UCSD-AML1 (cell line): ENCODE results near the gene ASS1.
A peak's percentile ranks its signal among the peaks of the same experiment; 100 is the strongest.

Source experiments
- DNase-seq: peaks from one replicate; lab custom pipeline; 2025; ENCODE audit not compliant: unreplicated experiment; lab: John Stamatoyannopoulos, UW

The ASS1 gene

DNA sequence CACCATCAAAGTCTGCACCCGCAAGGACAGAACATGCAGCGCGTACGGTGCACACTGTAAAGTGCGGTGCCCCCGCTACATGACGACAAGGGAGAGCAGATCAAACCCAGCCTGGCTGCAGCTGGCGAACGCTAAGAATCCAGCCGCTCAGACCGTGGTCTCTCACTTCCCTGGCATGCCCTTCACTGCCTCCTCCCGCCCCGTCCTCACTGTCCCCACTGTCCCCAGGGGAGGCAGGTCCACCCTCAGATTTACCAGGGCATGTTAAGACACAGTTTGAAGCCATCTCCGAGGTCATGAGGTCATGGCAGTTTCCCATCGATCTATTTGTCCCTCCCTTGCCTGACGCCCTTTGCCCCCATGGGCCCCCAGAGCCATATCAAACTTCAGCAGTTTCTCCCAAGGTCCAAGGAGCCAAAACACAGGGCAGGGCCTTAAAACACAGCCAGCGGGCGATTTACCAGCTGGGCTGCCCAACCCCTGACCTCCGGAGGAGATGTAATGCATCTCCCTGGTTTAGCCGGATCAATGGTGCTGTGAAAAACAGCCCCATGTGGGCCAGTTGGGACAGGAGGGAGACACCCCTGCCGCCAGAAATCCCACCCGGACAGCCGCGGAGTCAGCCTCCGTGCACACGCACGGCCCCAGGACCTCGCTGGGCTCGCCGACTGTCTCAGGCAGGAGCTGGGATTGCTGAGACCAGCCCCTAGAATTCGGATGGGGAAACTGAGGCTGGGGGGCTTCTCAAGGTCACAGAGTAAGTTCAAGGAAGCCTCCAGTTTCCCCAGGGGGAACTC lies 82.3 kb downstream of the ASS1 start:
- no peak for DNase-seq

DNA sequence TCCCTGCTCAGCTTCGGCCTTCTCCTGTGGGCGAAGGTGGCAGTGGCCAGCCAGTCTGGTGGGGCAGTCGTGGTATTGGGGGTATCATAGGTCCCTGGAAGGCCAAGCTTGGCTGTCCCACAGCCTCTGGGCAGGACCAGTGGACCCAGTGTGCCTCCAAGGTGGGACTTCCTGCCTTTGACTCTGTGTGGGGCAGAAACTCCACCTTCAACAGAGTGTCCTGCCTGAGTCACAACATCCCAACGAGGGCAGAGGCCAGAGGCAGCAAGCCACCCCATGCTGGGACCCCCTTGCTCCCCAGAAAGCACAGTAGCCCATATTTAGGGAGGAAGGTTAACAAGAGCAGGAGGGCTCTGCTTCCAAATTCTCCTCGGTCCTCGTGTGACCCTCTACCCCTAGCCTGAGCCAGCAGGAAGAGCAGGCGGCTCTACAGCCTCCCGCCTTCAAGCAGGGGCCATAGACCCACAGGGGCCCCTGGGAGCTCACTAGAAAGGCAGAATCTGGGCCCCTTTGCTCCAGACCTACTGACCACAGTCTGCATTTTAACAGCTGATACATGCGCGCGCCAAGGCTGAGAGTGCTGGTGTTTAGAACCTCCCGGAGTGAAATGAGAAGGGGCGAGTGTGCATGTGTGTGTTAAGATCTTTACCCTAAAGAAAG lies 83.0 kb downstream of the ASS1 start:
- no peak for DNase-seq

DNA sequence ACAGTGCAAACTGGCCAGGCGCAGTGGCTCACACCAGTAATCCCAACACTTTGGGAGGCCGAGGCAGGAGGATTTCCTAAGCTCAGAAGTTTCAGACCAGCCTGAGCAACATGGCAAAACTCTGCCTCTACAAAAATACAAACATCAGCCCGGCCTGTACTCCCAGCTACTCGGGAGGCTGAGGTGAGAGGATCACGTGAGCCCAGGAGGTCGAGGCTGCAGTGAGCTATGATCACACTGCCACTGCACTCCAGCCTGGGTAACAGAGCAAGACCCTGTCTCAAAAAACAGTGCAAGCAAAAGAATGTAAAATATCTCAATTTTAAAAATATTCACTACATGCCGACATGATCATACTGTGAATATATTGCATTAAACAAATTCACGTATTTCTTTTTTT lies 83.9 kb downstream of the ASS1 start:
- no peak for DNase-seq

DNA sequence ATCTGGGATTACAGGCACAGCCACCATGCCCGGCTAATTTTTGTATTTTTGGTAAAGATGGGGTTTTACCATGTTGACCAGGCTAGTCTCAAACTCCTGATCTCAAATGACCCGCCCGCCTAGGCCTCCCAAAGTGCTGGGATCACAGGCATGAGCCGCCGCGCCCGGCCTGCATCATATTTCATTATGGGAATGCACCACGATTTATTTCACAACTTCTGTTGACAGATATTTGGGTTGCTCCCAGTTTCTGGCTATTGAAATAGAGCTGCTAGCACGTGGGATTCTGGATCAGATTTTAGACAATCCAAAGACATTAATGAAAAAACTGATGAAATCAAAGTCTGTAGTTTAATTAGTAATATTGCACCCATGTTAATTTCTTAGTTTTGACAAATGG lies 86.2 kb downstream of the ASS1 start:
- DNase-seq, result no peak

DNA sequence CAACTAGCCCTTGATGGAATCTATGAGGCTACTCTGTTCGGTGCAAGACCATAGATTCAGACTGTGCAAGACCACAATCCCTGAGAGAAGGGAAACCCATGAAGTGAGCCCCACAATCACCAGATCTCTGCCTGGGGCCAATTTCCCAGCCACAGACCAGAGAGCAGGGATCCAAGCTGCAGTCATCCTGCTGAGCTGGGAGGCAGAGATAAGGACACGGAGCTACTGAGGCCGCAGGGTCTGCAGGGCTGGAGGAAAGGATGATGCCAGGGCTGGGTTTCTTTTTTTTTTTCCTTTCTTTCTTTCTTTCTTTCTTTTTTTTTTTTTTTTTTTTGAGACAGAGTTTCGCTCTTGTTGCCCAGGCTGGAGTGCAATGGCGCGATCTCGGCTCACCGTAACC lies 86.9 kb downstream of the ASS1 start:
- peak; percentile 48 for DNase-seq

DNA sequence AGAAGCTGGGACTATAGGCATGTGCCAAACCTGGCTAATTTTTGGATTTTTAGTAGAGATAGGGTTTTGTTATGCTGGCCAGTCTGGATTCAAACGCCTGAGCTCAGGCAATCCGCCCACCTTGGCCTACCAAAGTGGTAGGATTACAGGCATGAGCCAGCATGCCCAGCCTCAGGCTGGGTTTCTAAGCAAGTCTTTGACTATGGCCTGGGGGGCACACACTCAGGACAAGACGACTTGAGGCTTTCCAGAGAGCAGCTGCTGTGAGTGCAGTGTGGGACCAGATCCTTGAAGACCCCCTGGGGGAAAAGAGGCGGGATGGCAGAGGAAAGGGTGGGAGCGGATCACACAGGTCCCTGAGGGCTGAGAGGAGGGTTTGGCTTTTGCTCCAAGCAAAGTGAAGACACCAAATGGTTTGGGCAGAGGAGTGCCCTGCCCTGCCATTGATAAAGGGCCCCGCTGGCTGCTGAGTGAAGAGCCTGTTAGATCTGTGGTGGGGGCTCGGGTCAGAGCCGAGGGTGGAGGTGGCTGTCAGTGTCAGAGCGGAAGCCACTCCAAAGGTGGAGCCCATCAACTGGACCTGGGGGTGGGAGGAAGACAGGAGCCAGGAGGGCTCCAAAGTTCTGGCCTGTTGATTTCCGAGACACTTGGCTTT lies 87.8 kb downstream of the ASS1 start:
- DNase-seq, result no peak

DNA sequence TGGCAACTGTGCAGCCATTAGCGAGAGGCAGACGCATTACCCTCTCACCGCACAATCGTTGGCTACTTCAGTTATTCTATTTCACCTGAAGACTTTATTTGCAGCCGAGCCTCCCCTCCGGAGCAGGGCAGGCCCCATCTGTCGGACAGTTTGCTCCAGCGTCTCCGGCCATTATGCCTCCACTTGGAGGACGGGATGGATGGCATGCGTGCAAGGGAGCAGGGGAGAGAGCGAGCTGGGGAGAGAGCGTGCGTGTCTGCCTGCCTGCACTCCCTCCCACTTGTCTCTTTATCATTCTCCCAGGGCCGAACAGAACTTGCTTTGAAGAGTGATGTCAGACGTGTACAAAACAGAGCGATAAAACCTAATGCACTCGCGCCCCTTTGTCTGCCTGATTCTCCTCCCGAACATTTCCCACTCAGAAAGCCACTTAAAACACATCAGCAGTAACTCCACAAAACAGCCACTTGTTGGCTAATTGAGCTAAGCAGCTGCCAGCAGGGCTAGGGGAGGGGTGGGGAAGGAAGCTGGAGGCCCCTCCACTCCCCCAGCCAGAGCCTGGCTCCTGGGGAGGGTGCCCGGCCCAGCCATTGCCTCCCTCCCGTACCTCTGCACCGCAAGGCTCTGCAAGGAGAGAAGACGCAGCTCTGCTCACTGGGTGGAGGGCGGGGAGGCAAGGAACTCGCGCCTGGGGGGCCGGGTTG lies 91.2 kb downstream of the ASS1 start:
- no peak for DNase-seq

DNA sequence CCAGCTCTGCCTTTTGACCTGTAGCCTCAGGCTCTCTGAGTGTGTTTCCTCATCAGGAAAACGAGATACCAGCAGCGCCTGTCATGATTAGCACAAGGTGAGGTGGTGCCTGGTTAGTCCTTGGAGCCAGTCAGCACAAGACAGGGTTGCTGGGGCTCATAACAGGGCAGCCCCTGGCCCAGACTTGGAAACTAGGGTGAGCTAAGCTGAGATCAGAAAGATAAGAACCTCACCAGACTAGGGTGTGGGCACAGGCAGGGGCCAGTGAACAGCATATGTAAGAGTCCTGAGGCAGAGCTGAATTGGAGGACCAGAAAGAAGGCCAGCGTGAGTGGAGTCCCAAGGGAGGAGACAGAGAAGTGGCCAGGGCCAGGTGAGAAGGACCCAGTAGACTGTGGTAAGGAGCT lies 91.9 kb downstream of the ASS1 start:
- DNase-seq, result no peak

DNA sequence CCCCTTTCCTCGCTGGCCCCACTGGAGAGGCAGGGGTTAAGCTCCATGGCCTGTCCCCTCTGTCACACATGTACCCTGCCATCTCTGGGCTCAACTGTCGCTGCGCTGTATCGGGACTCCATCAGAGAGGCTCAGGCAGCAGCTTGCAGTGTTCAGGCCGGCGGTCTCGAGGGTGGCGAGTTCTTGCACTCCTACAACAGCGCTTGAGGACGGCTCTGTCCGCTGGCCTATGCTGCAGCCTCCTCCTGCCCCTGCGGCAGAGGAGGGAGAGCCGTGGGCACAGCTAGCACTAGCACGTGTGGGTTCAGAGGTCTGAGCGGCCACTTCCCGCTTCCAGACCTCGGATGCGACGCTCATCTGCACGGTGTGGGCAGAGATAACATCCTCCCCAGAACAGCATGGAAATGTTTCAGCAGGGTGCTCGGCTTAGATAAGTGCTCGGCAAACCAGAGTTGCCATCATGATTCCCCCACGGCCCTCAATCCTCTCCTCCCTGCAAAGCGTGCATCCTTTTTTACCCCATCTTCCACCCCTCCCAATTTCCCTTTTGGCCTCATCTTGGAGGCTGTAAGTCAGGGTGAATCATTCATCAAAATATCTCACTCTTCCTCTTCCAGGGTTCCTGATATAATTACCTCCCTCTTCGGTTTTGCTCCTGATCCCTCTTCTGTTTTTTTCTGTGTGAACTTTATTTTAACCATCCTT lies 92.7 kb downstream of the ASS1 start:
- DNase-seq, result peak; percentile 82

DNA sequence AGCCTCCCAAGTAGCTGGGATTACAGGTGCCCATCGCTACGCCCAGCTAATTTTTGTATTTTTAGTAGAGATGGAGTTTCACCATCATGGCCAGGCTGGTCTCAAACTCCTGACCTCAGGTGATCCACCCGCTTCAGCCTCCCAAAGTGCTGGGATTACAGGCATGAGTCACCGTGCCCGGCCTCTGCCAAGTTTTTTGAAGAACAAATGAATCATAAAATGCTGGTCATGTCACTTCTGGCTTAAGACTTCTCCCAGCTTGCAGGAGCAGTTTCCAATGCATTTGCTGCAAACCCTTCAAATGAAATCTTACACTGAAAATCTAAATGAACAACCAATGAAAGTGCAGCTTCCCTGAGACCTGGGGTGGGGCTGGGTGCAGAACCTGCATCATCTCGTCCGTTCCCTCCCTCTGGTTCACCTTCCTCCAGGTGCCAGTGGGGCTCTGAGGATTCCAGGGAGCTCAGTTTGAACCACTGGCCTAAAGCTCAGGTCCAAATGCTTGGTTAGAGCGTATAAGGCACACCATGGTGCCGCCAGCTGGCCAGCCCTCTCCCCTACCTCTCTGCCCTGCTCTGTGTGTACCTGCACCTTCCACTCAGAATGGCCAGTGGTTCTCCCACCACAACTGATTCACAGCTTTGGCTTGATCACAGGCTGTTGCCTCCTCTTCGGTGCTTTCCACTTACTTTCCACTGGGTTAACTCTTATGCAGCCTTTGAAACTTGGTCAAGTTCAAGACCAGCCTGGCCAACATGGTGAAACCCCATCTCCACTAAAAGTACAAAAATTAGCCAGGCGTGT lies 94.9 kb downstream of the ASS1 start:
- no peak for DNase-seq

DNA sequence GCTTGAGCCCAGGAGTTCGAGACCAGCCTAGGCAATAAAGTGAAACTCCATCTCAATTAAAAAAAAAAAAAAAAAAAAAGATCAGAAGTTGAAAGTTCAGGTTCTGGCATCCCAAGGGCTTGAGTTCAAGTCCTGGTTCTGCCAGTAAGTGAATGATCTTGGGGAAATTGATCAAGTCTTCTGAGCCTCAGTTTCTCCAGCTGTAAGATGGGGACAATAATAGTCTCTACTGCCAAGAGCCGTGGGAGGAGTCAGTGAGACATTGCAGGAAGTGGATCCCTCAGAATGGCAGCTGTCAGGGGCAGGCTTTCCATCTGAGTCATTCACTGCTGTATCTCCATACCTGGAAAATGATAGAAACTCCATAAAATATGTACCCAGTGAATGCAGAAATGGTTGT lies 96.8 kb downstream of the ASS1 start:
- no peak for DNase-seq

DNA sequence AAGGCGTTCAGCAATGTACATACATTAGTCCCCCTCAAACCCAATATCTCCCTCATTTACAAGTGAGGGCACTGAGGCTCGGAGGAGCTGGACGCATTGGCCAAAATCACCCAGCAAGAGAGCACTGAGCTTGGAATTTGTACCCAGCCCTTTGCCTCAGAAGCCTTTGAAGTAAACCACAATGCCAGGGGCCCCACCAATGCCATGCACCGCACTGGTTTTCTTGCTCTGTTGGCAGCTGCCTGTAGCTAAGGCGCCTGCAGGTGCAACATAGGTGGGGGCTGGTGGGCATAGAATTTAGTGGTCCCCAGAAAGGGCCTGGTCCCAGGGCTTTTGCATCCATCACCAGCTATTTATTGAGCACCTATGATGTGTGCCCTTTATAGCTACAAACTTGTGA lies 97.3 kb downstream of the ASS1 start:
- DNase-seq, result no peak

DNA sequence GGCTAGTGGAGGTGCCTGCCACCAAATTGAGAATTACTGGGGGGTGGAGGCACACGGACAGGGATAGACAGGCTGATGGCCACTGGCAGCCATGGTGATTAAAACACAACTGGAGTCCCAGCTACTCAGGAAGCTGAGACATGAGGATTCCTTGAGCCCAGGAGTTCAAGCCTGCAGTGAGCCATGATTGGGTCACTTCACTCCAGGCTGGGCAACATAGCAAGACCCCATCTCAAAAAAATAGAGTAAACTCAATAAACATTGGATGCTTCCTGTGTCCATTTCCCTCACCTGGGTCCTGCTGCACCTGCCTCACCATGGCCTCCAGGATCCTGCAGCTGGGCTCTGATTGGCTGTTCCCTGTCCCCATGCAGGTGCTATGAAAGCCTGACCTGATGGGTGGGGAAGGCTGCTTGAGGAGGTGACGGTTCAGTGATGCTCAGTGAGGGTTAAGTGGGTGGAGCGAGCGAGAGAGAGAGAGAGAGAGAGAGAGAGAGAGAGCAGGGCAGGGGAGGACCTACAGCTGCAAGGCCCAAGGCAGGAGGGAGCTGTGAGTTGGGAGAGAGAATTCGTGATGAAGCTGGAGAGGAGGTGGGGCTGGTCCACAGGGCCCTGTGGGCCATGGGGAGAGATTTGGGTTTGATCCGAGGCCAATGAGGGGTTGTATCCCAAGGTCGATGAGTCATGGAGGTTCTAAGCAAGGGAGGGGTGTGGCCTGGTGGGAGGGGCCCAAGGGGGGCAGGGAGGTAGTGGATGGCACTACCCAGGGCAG lies 97.9 kb downstream of the ASS1 start:
- DNase-seq, result no peak

DNA sequence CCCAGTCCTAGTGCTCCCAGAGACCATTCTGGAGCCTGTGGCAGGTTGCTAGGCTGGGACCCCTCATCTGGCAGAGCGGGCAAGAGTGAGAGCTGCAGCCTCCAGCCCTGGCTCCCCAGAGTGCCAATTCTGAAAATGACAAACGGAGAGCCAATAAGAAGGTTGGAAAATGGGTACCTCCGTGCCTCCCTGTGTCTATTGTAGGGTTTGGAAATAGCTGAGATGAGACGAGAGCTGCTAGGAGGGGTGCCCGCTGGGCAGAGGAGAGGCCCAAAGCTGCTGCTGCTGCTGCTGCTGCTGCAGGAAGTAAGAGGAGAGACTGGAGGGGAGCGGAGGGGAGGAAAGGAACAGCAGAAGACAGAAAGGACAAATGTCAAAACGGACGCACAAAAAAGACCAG lies 98.6 kb downstream of the ASS1 start:
- DNase-seq, result no peak

DNA sequence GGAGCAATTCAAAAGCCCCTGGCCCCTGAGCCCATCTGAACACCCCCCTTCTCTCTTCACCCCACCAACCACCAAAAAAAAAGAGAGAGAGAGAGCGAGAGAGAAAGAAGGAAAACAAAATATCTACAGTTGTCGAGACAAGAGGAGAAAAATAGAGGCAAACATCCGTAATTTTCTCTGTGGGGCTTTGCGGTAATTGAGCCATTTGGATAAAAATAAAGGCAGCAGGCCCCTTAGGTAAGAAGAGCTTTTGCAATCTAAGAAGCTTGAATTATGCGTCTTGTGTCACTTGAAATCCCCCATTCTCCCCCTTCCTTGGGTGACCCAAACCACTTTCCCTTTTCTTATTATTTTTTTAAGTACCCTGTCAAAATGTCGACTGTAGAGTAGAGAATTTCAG lies 99.1 kb downstream of the ASS1 start:
- no peak for DNase-seq

DNA sequence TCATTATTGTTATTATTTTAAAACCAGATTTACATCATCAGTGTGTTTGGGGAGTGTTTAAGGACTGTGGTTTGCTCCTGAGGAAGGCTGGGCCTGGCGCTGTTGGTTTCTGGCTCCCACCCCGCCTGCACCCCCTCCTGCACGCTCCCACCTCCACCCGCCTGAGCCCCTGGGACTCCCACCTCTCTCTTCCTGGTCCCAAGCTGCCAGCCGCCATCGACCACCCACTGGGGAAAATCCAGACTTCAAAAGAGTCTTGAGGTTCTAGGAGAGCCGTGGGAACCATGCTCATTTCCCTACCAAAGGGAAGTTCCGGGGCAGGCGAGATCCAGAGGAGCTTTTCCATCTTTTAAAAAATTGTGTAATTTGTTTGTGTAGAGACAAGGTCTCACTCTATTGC lies 99.6 kb downstream of the ASS1 start:
- no peak for DNase-seq

DNA sequence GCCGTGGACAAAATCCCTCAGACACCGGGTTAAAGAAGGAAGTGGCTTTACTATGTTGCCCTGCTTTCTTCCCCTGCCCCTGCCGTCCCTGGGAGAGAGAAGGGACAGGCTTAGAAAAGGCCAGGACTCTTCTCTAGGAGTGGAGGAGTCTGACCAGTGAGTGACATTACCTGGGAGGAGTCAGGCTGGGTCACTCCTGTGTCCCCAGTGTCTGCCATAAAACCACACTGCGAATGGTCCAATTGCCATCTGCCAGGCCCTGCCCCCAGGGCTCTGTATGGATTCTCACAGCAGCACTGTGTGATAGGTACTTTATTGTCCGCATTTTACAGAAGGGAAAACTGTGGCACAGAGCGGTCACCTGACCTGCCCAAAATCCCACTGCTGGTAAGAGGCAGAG lies 103.3 kb downstream of the ASS1 start:
- no peak for DNase-seq

DNA sequence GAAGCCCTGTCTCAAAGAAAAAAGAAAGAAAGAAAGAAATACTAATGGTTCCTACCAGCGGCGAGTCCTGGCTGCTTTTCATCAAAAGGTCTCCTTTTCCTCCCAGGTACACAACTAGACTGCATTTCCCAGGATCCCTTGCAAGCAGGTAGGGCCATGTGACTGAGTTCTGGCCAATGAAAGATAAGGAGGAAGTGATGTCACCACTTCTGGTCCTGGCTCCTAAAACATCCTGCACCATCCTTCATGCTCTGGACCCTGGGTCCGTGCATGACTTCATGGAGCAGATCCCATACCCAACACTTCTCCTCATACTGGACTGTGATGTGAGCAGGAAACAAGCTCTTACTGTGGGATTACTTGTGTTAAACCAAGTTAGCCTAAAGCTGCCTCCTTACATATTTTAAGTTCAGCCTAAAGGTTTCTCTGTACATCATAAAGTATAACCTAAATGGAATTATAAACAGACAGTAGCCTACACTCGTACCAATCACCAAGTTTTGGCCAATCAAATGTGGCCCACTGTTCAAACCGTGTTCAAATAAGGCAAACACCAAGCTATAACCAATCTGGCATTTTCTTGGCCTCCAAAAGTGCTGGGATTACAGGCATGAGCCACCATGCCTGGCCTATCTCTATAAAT lies 104.5 kb downstream of the ASS1 start:
- no peak for DNase-seq
